Colonic mucosa (tissue), 4 donors: ENCODE data around the gene OBI1. TPM values are rescaled to one million over a fixed set of nuclear protein-coding genes. Genes with fewer than 3 reads are reported as not detected.
A peak's percentile ranks its signal among the peaks of the same experiment; 100 is the strongest.

Experiments
- DNase-seq: peaks from one replicate; pipeline ENCODE4 v3.0.0-alpha.2; 2020
- H3K27ac ChIP-seq: fragments of 200-600 bp; one replicate; pipeline ENCODE4 v1.8.0; 2021
- H3K27me3 ChIP-seq: fragments of 200-600 bp; one replicate; pipeline ENCODE4 v1.8.0; 2021
- H3K36me3 ChIP-seq: fragments of 200-600 bp; one replicate; pipeline ENCODE4 v1.8.0; 2021
- H3K4me1 ChIP-seq: fragments of 200-600 bp; one replicate; pipeline ENCODE4 v1.8.0; 2021; ENCODE audit warnings: mild to moderate bottlenecking
- H3K4me3 ChIP-seq: fragments of 200-600 bp; one replicate; pipeline ENCODE4 v1.8.0; 2021
- H3K9ac ChIP-seq, 2 donors: one replicate each; pipeline ENCODE4 v1.7.0; 2013; ENCODE audit warnings: control low read depth in 2 of 2, low read depth in 2 of 2, low read length in 2 of 2
- H3K9me3 ChIP-seq: fragments of 200-600 bp; one replicate; pipeline ENCODE4 v1.8.0; 2021
- intact Hi-C: fragments of 100-400 bp; cut with DNase I; formaldehyde crosslinking; loops from one replicate; pipeline ENCODE4 v1.14.1; 2022
- total RNA-seq, 2 donors: library from RNA; stranded (reverse); fragmentation: NEBNext Ultra II Directional in 1 of 2; extraction: Animal tissue kit (Norgen Biotek cat#: 25700) in 1 of 2; gene quantifications; one replicate each; pipeline ENCODE4 v1.2.1, GENCODE V29; 2021
- TF ChIP-seq, protein P1 (sequence below): fragments of 200-600 bp; IDR thresholded peaks from one replicate; pipeline ENCODE4 v1.8.0; 2022; ENCODE audit warnings: antibody characterized with exemption, mild to moderate bottlenecking
- donor health status: healthy.
- donor health status: DM: no; HTN: no; CAD: no.
- donor health status: DM: no; HTN: no; CAD: no.

The OBI1 gene, protein sequence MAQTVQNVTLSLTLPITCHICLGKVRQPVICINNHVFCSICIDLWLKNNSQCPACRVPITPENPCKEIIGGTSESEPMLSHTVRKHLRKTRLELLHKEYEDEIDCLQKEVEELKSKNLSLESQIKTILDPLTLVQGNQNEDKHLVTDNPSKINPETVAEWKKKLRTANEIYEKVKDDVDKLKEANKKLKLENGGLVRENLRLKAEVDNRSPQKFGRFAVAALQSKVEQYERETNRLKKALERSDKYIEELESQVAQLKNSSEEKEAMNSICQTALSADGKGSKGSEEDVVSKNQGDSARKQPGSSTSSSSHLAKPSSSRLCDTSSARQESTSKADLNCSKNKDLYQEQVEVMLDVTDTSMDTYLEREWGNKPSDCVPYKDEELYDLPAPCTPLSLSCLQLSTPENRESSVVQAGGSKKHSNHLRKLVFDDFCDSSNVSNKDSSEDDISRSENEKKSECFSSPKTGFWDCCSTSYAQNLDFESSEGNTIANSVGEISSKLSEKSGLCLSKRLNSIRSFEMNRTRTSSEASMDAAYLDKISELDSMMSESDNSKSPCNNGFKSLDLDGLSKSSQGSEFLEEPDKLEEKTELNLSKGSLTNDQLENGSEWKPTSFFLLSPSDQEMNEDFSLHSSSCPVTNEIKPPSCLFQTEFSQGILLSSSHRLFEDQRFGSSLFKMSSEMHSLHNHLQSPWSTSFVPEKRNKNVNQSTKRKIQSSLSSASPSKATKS
- total RNA-seq = 1 to 10 TPM; 6.8 to 8.0 TPM

DNA sequence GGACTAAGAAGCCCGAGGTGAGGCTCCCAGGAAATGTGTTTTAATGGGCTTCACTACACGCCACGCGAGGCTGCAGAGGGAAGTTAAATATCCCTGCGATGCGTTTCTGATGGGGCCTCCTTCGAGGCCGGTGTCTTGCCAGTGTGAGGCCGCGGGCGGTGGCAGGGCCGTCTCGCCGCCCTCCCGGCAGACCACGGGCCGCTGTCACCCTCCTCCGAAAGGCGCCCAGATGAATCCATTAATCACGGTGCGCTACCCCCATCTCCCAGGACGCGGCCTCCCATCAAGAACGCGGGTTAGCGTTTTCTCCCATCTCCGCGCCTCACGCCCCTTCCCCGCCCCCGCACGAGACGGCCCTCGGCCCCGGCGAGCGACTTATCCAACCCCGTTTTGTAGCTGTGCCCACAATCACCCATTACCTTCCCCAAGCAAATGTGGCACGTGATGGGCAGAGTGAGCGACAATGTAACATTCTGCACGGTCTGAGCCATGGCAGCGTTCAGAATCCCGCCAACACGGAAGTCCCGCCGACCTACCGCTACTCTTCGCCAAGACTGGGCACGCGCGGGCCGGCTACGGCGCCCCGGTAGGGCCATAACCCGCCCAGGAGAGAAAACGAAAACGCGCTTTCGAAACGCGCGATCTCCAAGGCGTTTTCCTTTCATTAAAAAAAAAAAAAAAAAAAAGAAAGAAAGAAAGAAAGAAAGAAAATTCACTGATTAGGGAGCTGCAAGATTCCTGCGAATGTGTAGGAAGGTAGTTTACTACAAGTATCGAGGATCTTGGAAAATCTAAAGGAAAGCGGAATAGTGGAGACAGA lies at the start of gene OBI1:
OBI1 (minus strand) TSS at position 526 of the 820 bp plus-strand sequence; CDS start at position 491, 35 bp downstream.
- intact Hi-C loops = loop anchor here (5.0 kb wide), 1 partner anchor 52 kb away; no protein-coding TSS in a partner anchor
- Histone ChIP-seq H3K36me3 (no peaks in the 10 kb centered on the region), H3K27ac (peak within 1 kb of the TSS; percentile 48), H3K4me3 (peak within 1 kb of the TSS; percentile 94), H3K9ac (peak within 1 kb of the TSS; percentile 53 to 87), H3K4me1 (peaks cover 7% of the 10 kb centered on the region), H3K27me3 (no peaks in the 10 kb centered on the region), H3K9me3 (no peaks in the 10 kb centered on the region)
- DNase-seq = peak; percentile 96
- TF ChIP-seq, protein P1, sequence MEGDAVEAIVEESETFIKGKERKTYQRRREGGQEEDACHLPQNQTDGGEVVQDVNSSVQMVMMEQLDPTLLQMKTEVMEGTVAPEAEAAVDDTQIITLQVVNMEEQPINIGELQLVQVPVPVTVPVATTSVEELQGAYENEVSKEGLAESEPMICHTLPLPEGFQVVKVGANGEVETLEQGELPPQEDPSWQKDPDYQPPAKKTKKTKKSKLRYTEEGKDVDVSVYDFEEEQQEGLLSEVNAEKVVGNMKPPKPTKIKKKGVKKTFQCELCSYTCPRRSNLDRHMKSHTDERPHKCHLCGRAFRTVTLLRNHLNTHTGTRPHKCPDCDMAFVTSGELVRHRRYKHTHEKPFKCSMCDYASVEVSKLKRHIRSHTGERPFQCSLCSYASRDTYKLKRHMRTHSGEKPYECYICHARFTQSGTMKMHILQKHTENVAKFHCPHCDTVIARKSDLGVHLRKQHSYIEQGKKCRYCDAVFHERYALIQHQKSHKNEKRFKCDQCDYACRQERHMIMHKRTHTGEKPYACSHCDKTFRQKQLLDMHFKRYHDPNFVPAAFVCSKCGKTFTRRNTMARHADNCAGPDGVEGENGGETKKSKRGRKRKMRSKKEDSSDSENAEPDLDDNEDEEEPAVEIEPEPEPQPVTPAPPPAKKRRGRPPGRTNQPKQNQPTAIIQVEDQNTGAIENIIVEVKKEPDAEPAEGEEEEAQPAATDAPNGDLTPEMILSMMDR = no peak

- intact Hi-C loops = no loop called here
- Histone ChIP-seq H3K4me1 (no peaks in the 10 kb centered on the region), H3K27ac (no peak overlapping the region), H3K9ac (no peak overlapping the region), H3K9me3 (no peaks in the 10 kb centered on the region), H3K27me3 (peaks cover 3% of the 10 kb centered on the region), H3K4me3 (no peak overlapping the region), H3K36me3 (no peaks in the 10 kb centered on the region)
- TF ChIP-seq, protein P1 = no peak
- no peak for DNase-seq
Measured at GRCh38 chr13:78701383-78701782, 42.4 kb upstream of the OBI1 start.

GRCh38 chr13:78700121-78700910 lies 41.4 kb upstream of the OBI1 start:
- Histone ChIP-seq H3K9me3 (no peaks in the 10 kb centered on the region), H3K4me1 (no peaks in the 10 kb centered on the region), H3K36me3 (no peaks in the 10 kb centered on the region), H3K27ac (no peak overlapping the region), H3K27me3 (peaks cover 3% of the 10 kb centered on the region), H3K4me3 (no peak overlapping the region), H3K9ac (no peak overlapping the region)
- TF ChIP-seq, protein P1 = no peak
- DNase-seq = no peak
- intact Hi-C loops = no loop called here

GRCh38 chr13:78689011-78689410 lies 30.1 kb upstream of the OBI1 start:
- TF ChIP-seq, protein P1 = no peak
- H3K9ac ChIP-seq = no peak overlapping the region
- H3K4me3 ChIP-seq = no peak overlapping the region

More at GRCh38 chr13:78689011-78689410, 30.1 kb upstream of the OBI1 start:
- no peak for DNase-seq
- Histone ChIP-seq H3K36me3 (no peaks in the 10 kb centered on the region), H3K4me1 (no peaks in the 10 kb centered on the region), H3K27me3 (no peaks in the 10 kb centered on the region), H3K27ac (no peak overlapping the region), H3K9me3 (no peaks in the 10 kb centered on the region)
- intact Hi-C loops = no loop called here
